Measurements from ENCODE around the gene BEND7. TPM values are rescaled to one million over a fixed set of nuclear protein-coding genes. Genes with fewer than 3 reads are reported as not detected.

Gene BEND7
- total RNA-seq, 1 donor from 2014 or later: 18.5 TPM

DNA sequence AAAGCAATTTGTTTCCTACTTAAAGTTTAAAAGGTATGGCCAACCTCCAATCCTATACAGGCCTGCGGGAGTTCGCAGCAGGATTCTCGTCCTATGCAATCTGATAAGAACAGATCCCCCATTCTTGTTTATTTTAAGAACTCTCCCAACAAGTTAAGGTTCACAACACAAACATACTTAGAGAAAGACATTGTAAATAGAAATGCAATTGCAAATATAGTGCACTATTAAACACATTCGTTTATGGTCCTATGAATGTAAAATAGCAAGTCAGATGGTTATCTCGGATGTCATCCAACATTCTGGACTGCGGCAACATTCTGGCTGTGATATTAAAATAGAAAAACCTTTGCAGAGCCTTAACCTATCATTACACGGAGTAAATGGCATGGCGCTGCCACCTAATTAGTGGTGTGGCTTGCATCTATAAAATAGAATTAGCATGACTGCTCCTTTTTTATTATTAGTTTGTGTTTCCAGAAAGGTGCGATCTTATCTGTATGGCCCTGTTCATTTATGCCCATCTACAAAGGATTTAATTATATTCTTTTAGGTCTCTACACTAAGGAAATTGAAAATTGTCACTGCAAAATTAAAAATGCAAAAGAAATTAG lies 37.0 kb downstream of the BEND7 start:
- DNase-seq (no peak), ATAC-seq (ENCODE audit: poor library complexity) (no peak)
- intact Hi-C loops (cut with DNase I): no loop called here

DNA sequence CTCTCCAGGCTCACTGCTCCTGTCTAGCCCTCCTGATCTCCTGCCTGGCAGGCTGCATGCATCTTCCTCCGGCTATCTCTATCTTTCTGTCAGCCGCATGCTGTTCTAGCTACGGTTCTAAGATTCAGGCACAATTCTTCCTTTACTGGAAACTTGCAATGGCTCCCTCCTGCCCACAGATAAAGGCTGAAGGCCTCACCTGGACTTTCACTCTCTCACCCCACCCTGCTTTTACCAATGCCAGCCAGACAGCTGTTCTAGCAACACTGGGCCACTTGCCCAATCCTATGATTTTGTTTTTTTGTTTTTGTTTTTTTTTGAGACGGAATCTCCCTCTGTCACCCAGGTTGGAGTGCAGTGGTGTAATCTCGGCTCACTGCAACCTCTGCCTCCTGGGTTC lies 38.3 kb downstream of the BEND7 start:
- intact Hi-C loops (cut with DNase I): no loop called here
- DNase-seq: no peak
- no peak for ATAC-seq (ENCODE audit: poor library complexity)

DNA sequence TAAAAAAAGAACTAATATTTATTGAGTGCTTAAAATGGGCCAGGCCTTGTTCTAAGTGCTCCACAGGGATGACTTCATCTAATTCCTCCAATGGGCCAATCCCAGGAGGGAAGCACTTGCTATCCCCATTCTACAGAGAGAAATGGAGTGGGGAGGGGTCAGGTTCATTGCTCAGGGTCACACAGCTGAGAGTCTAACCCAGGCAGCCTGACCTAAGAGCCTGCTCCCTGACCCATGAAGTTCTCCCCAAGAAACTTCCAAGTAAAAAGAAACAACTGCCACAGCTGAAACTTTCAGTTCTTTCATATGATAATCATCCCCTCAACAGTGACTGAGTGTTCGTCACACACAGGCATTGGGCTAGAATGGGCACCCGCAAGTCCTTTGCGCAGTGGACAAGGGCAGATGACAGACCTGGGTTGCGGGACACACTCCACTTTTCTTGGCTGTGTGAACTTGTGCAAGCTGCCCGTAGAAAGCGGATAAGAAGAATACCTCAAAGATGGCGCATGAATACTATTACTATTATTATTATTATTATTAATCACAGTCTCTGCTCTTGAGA lies 39.7 kb downstream of the BEND7 start:
- DNase-seq: no peak
- intact Hi-C loops (cut with DNase I): no loop called here
- no peak for ATAC-seq (ENCODE audit: poor library complexity)

DNA sequence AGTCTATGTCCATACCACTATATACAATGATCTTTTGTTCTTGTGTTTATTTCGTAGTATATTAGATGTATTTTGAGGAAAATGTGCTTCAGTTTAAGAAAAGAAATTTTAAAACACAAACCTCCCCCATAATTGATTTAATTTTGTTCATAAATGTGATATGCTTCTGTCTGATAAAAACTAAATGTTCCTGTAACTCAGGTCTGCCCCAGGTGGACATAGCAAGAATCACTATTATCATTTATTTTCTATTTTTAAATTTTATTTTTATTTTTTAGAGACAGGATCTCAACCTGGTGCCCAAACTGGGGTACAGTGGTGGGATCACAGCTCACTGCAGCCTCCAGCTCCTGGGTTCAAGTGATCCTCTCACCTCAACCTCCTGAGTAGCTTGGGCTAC lies 43.2 kb downstream of the BEND7 start:
- intact Hi-C loops (cut with DNase I): no loop called here
- ATAC-seq (ENCODE audit: poor library complexity): no peak
- DNase-seq: no peak

DNA sequence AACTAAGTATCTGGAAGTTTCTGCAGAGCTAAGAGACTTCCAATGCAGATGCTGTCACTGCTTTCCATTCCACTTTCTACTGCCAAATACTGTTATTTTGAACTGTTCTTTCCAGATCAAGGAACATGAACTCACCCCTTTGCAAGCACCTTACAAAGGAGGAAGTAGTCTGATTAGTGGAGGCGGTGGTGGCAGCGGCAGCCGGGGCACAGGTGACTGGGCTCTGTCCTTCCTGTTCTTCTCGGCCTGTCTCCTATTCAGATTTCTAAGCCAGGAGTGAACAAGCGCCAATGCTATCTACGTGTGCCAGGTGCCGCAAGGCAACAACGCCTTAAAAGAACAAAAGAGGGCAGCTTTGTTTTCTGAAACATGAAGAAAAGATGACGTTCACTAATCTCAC lies 44.9 kb downstream of the BEND7 start:
- intact Hi-C loops (cut with DNase I): no loop called here
- ATAC-seq (ENCODE audit: poor library complexity) (no peak), DNase-seq (no peak)

DNA sequence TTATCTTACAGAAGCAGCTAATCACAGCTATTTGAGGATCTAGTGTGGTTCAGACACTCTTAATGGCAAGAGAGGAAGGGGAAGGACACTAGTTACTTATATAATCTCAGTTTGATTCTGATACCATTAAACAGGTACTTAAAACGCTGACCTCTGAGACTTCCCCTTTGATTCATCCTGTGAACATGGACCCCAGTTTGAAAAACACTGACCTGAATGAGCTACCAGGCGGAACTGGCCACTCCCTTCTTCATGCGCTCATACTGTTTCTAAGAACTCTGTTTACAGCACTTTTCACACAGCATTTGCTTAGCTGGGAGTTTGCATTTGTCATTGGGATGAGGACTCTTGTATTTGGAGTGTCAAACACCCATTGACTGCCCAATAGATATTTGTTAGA lies 45.7 kb downstream of the BEND7 start:
- DNase-seq: no peak
- no peak for ATAC-seq (ENCODE audit: poor library complexity)
- intact Hi-C loops (cut with DNase I): no loop called here

DNA sequence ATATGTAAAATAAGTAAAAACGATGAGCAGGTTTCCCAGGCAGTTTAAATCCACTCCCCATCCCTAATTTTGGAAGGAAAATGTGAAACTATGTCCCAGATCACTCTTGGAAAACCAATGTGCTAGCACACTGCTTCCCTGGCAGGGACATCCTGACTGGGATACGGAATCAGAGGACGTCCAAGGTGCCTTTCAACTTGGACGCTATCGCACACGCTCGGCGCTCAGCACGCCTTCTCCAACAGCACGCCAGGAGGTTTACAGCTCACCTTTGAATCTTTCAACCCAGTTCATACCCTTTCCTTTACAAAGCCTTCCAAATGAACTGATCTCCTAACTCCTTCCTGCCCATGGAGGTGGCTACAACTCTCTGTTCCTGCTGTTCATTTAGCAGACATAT lies 47.1 kb downstream of the BEND7 start:
- no peak for ATAC-seq (ENCODE audit: poor library complexity)
- intact Hi-C loops (cut with DNase I): no loop called here
- no peak for DNase-seq

DNA sequence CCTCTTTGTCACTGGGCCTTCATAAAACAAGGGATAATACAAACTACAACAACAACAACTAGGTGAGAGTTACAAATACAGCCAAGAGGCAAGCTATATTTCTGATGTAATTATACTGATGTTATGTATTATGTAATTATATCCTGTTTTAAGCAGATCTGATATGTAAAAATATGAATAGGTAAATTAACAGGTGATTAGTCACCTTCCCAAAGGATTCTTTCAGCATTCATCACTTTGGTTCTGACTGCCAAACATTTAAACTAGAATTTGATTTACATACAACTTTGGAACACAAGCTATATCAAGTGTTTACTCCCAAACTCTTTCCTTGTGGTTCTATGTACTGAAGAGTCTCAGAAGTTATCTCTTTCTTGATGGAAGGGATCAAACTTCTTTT lies 53.7 kb downstream of the BEND7 start:
- intact Hi-C loops (cut with DNase I): no loop called here
- ATAC-seq (ENCODE audit: poor library complexity): no peak
- DNase-seq: no peak

DNA sequence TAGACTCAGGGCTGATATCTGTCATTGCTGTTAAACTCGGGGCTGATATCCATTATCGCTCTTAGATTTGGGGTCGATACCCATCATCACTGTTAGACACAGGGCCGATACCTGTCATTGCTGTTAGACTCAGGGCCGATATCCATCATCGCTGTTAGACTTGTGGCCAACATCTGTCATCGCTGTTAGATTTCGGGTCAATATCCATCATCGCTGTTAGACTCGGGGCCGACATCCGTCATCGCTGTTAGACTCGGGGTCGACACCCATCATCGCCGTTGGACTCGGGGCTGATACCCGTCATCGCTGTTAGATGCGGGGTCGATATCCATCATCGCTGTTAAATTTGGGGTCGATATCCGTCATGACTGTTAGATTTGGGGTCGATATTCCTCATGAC lies 54.8 kb downstream of the BEND7 start:
- ATAC-seq (ENCODE audit: poor library complexity) (no peak), DNase-seq (no peak)
- intact Hi-C loops (cut with DNase I): no loop called here

DNA sequence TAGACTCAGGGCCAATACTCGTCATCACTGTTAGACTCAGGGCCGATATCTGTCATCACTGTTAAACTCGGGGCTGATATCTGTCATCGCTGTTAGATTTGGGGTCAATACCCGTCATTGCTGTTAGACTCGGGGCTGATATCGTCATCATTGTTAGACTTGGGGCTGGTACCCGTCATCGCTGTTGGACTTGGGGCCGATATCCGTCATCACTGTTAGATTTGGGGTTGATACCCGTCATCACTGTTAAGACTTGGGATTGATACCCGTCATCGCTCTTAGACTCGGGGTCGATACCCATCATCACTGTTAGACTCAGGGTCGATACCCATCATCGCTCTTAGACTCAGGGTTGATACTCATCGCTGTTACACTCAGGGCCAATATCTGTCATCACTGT lies 56.5 kb downstream of the BEND7 start:
- intact Hi-C loops (cut with DNase I): no loop called here
- ATAC-seq (ENCODE audit: poor library complexity) (no peak), DNase-seq (no peak)

DNA sequence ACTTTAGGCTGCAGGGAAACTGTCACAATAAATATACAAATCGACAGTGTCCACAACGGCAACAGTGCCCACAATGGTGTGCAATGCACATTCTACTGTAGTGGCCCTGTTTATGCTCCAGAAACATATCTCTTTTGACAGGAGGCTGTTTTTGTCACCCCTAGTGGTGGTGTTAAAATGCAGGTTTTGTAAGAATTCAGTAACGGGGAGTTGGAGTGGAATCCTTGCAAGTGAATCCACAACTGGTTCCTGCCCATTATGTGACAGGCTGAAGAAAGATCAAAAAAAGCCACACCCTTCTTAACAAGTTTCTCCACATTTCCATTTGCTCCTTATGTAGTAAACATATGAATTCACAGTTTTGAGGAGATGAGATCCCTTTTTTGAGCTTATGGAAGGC lies 58.5 kb downstream of the BEND7 start:
- ATAC-seq (ENCODE audit: poor library complexity) (no peak), DNase-seq (no peak)
- intact Hi-C loops (cut with DNase I): no loop called here

DNA sequence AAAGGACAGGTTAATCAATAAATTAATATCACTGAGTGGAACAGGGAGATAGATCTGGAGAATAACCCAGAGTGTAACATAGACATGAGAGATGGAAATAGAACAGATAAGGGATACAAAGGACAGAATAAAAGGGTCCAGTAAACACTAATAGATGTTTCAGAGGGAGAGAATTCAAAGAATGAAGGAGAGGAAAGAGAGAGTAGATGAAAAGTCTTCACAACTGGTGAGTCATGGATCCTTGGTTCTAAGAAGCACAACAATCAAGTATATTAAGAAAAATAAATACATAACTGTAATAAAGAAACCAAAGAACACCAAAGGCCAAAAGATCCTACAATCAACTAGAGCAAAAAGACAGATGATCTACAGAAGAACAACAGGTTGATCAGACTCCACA lies 66.3 kb downstream of the BEND7 start:
- DNase-seq: no peak
- ATAC-seq (ENCODE audit: poor library complexity): no peak
- intact Hi-C loops (cut with DNase I): no loop called here

DNA sequence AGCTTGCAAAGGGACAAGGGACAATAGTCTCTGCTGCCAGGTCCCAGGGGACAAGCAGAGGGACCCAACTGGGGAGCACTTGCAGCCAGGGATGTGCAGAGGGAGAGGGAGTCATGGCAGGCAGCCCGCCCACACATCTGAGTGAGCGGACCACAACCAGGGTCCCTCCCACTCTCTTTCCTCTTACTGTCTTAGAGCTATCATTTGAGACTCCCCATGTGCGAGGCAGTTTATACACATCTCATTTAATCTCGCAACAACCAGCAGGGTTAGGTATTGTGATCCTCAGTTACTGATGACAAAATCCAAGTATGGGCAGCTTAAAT lies 70.2 kb downstream of the BEND7 start:
- ATAC-seq (ENCODE audit: poor library complexity): no peak
- intact Hi-C loops (cut with DNase I): no loop called here
- no peak for DNase-seq

DNA sequence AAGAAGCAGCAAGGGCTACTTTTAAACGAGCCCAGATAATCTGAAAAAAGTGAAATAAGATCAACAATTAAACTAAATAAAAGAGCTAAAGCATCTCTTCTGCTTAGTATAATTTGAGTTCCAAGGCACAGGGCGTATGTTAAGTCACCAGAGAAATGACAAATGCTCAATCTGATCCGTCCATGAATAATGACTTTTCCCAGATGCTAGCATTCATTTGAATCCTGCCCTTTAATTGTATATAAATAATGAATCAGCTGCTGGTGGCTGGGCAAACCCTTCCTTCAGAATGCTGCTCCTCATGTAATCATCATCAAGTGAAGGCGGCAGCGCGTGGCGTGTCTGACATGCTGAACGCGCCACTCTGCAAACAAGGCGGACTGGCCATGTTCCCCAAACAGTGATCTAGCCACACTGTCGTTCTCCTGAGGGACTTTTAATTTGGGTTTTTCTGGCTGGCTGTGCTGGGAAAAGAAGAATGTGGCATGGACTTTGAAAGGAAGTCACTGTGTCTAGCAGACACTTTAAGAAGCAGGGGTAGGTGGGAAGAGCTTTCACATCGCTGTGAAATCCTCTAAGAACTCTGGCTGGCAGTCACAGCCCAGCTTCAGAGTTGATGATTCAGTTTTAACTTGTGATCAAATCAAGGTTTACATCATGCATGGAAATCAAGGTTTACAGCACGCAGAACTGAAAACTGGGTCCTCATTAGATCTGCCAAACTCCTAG lies 70.7 kb downstream of the BEND7 start:
- no peak for ATAC-seq (ENCODE audit: poor library complexity)
- no peak for DNase-seq
- intact Hi-C loops (cut with DNase I): no loop called here

DNA sequence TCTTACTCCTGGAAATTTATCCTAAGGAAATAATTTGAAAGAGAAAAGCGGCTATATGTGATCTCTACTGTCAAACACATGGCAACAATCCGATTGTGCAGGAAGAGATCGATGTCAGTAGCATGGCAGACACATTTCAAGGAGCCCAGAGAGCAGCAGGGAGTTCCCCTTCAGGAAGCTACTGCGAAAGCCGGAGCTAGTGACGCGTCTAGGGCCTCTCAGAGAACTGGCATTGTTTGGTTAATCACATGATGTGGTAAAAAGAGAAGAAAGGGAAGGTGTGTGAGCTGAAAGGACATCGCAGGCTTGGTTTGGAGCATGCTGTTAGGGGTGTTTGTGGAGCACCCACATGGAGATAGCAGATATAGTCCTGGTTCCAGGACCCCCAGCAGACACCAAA lies 74.9 kb downstream of the BEND7 start:
- ATAC-seq (ENCODE audit: poor library complexity) (no peak), DNase-seq (no peak)
- intact Hi-C loops (cut with DNase I): no loop called here

DNA sequence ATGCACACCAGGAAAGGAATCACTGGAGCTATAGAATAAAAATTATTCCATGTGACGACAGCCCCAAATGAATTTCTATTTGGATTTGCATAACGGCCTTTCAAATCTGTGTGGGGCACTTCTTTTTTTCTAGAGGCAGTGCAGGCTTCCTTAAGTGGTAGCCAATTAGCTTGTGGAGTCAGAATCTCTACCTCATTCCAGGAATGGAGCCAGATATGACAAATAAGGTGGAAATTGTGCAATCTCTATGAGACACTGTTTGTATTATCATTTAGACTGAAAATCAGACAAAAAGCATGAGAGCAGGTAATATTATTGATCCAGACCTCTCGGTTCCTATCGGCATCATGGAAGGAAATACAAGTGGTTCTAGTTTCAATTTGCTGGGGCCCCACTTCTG lies 78.7 kb downstream of the BEND7 start:
- ATAC-seq (ENCODE audit: poor library complexity) (no peak), DNase-seq (no peak)
- intact Hi-C loops (cut with DNase I): no loop called here

DNA sequence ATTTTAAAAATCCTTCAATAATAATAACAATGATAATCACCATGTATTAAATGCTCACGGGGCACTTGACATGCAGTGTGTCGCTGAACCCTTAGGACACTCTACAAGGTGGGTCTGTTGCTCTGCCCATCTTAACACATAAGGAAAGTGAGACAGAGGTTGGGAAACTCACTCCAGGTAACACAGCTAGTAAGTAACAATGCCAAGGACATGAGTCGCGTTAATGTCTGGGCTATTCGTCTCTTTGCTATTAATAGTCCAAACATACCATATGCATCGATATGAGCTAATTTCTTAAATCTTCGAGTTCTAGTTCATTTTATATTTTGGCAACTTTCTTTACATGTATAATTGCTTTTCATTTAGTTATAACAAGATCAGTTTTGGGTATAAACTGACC lies 79.5 kb downstream of the BEND7 start:
- intact Hi-C loops (cut with DNase I): no loop called here
- ATAC-seq (ENCODE audit: poor library complexity) (no peak), DNase-seq (no peak)

DNA sequence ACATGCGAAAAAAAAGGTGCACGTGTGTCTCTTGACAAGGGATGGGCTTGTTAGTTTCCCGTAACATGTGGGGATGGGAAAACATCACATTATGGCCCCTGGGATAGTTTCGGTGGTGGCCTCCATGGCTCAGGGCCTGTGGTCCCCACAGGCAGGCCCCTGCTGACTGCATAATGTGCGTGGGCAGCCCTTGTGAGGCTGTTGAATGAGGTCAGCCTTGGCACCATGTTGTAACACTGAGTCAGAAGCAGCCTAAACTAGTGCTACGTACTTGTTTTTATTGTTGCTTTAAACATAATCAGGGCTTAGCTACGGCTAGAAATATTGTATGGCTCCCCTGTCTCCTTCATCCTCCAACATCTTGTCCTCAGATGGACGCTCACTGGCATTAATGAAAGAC lies 80.6 kb downstream of the BEND7 start:
- intact Hi-C loops (cut with DNase I): no loop called here
- DNase-seq (no peak), ATAC-seq (ENCODE audit: poor library complexity) (no peak)

DNA sequence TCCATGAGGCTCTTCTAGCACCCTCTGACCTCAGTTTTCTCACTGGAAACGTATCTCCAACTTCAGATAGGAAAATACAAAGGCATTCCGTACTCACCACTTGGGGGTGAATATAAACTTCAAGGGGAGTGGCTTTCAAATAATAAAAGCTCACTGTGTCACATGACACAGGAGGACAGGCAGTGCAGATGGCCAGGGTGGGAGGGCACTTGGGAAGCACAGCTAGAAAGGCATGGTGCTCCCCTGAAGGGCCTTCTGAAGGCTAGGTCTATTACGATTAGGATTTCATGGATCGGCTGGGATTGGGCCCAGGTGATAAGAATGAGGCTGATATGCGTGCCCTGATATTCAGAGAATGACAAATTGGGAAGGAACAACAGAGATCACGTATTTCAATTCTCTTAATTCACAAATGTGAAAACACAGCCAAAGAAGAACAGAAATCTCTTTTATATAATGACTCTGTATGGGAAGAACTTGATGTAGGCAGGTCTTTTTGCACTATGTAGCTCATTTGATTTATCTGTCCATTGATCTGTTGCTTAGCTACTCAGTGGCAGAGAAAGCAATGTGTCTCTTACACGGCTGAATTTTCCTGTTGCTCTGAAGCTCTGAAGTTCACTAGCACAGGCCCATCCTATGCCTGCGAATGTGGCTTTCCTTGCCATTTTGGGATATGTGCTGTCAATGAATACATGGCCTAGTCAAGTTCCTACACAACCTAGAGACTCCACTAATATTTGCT lies 83.0 kb downstream of the BEND7 start:
- DNase-seq (no peak), ATAC-seq (ENCODE audit: poor library complexity) (no peak)
- intact Hi-C loops (cut with DNase I): no loop called here

DNA sequence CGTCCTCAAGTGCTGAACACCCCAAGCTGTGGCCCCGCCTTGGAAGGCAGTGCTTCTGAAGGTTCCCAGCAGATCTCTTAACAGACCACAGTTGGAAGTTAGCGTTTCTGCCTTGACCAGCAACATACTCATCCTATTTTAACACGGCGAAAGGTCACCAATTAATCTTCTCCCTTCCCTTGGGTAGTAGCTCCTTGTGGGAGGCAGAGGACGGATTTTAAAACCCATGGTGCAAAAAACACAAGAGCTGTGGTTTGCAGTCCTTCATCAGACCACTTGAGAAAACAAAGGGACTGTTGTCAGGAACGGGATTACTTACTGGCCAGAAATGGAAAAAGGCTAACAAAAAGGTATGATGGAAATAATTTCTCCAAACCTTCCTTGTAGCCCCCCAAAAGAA lies 87.3 kb downstream of the BEND7 start:
- intact Hi-C loops (cut with DNase I): loop anchor here (5.0 kb wide), 1 partner anchor 69 kb away; no protein-coding TSS in a partner anchor
- ATAC-seq (ENCODE audit: poor library complexity): no peak
- no peak for DNase-seq

Data from Right ventricle myocardium superior (tissue), 1 donor.